ENCODE data around the gene HOXA4.

Gene HOXA4

GRCh38 chr7:27148756-27149641, 18.4 kb upstream of the HOXA4 start:
- no peak overlapping the region for H3K27ac ChIP-seq
- H3K4me3 ChIP-seq (ENCODE audit: low read depth, low read length) = no peak overlapping the region
- DNase-seq = no peak
- peaks cover 95% of the 10 kb centered on the region for H3K27me3 ChIP-seq (replicated peaks)
- in situ Hi-C loops (cut with HindIII; ENCODE audit: low pct_ligation_motif_present, low sequenced_read_pairs) = no loop called here
- no peaks in the 10 kb centered on the region for H3K36me3 ChIP-seq (replicated peaks)
- no peak for TF ChIP-seq CTCF (IDR thresholded peaks at IDR 0.05; ENCODE audit: low read depth, low read length, missing control alignments)

GRCh38 chr7:27148031-27148755, 17.6 kb upstream of the HOXA4 start:
- DNase-seq = no peak
- peaks cover 95% of the 10 kb centered on the region for H3K27me3 ChIP-seq (replicated peaks)
- in situ Hi-C loops (cut with HindIII; ENCODE audit: low pct_ligation_motif_present, low sequenced_read_pairs) = no loop called here
- no peaks in the 10 kb centered on the region for H3K36me3 ChIP-seq (replicated peaks)
- no peak overlapping the region for H3K4me3 ChIP-seq (ENCODE audit: low read depth, low read length)
- no peak for TF ChIP-seq CTCF (IDR thresholded peaks at IDR 0.05; ENCODE audit: low read depth, low read length, missing control alignments)
- H3K27ac ChIP-seq = no peak overlapping the region

DNA sequence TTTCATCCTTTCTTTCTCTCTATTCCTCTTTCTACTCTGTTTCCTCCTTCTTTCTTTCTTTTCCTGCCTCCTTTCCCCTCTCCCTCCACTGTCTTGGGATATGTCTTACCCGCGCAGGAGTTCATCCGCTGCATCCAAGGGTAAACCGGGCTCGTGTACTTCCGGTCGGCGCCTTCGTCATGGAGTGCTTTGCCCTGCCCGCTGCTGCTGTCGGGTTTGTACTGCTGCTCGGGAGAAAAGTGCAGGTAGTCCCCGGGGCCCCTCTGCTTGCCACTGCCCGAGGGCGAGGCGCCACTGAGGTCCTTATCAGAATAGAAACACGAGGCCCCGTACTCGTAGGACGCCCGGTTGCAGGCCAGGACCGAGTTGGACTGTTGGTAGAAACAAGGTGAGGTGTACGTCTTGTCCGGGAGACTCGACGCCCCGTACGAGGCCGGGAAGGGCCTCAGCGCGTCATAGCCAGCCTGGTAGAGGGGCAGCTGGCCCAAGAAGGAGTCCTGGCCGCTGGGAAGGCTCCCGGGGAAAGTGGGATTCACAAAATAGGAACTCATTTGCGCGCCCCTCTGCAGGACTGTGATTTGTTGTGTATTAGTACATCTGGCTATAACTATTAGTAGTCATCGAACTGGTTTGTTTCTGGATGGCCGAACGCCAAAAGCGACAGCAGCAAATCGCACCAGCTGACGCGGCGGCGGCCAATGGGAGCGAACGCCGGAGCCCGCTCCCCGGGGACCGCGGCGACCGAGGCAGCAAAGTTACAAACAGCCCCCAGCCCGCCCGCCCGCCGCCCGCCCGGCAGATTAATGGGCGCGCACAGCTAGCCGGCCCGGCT, 16.9 kb upstream of the HOXA4 start, which contains the start of gene HOXA6:
HOXA6 (minus strand) TSS at position 576 of the 832 bp plus-strand sequence; CDS start at position 551, 25 bp downstream.
- H3K4me3 ChIP-seq (ENCODE audit: low read depth, low read length) = no peak within 1 kb of the TSS
- DNase-seq = no peak

DNA sequence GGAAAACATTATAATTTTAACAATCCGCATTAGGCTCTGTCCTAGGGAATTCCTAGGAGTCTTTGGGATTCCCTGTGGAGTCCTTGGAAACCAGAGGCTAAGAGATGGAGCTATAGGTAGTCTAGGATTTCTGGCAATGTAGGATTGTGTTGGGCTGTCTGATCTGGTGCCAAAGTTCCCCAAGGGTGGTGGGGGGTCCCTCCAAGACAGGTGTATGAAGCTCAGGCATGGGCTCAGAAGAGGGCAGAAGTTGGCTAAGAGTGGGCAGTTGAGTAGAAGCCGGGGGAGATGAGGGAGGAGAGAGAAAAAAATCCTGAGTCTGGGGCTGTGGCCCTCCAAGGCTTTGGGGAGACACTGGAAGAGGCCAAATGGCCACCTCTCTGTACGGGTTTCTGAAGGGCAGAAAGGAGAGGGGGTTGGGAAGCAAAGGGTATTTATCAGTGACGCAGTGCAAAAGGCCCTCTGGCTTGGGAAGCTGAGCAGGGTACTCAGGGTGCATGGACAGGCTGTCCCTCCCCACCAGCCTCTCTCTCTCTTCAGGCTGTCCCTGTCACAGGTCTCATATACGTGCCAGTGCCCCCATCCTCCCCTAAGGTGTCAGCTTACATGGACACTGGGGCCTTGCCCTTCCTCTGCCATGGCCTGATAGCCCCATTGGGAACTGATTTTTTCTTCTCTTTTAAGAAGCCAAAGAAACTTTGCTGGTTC, 16.1 kb upstream of the HOXA4 start:
- Histone ChIP-seq H3K36me3 (replicated peaks) (no peaks in the 10 kb centered on the region), H3K4me3 (ENCODE audit: low read depth, low read length) (no peak overlapping the region), H3K27ac (no peak overlapping the region), H3K27me3 (replicated peaks) (peaks cover 95% of the 10 kb centered on the region)
- no peak for TF ChIP-seq CTCF (IDR thresholded peaks at IDR 0.05; ENCODE audit: low read depth, low read length, missing control alignments)
- in situ Hi-C loops (cut with HindIII; ENCODE audit: low pct_ligation_motif_present, low sequenced_read_pairs) = no loop called here
- no peak for DNase-seq

More for the DNA sequence above, 16.9 kb upstream of the HOXA4 start, which contains the start of gene HOXA6:
- Histone ChIP-seq H3K27me3 (replicated peaks) (peaks cover 95% of the 10 kb centered on the region), H3K27ac (no peak within 1 kb of the TSS), H3K36me3 (replicated peaks) (no peaks in the 10 kb centered on the region)
- TF ChIP-seq CTCF (IDR thresholded peaks at IDR 0.05; ENCODE audit: low read depth, low read length, missing control alignments) = no peak
- in situ Hi-C loops (cut with HindIII; ENCODE audit: low pct_ligation_motif_present, low sequenced_read_pairs) = no loop called here

- H3K27ac ChIP-seq = no peak overlapping the region
Observed at GRCh38 chr7:27145914-27146412, 15.4 kb upstream of the HOXA4 start.

More at GRCh38 chr7:27145914-27146412, 15.4 kb upstream of the HOXA4 start:
- TF ChIP-seq CTCF (IDR thresholded peaks at IDR 0.05; ENCODE audit: low read depth, low read length, missing control alignments) = no peak
- no peak for DNase-seq
- Histone ChIP-seq H3K36me3 (replicated peaks) (no peaks in the 10 kb centered on the region), H3K4me3 (ENCODE audit: low read depth, low read length) (no peak overlapping the region), H3K27me3 (replicated peaks) (peaks cover 95% of the 10 kb centered on the region)
- in situ Hi-C loops (cut with HindIII; ENCODE audit: low pct_ligation_motif_present, low sequenced_read_pairs) = no loop called here
